GM21619 (cell line): ENCODE results near the gene MVK.

Experiments
- ATAC-seq: cut with Tn5 transposase; IDR thresholded peaks from one replicate; pipeline ENCODE4 v1.9.1; 2021; ENCODE audit not compliant: unreplicated experiment

The MVK gene

GRCh38 chr12:109573029-109573913 is at the start of gene MVK, which contains the start of gene MMAB:
Gene MVK, plus strand, starts transcription at chr12:109573794. Its CDS starts 1,029 bp downstream, at chr12:109574823.
Gene MMAB, minus strand, starts transcription at chr12:109573504. Its CDS starts 24 bp downstream, at chr12:109573480.
- peak; percentile 95 for ATAC-seq

GRCh38 chr12:109524466-109525278 is 48.9 kb upstream of the MVK start:
- no peak for ATAC-seq

- ATAC-seq, result no peak
Measured at GRCh38 chr12:109525279-109525585, 48.4 kb upstream of the MVK start.

GRCh38 chr12:109527489-109528123 is 46.0 kb upstream of the MVK start:
- no peak for ATAC-seq

- no peak for ATAC-seq
Measured at GRCh38 chr12:109529691-109530640, 43.6 kb upstream of the MVK start.

GRCh38 chr12:109531411-109531810 is 42.2 kb upstream of the MVK start:
- no peak for ATAC-seq

GRCh38 chr12:109532721-109533486 is 40.7 kb upstream of the MVK start:
- no peak for ATAC-seq

- ATAC-seq, result no peak
Measured at GRCh38 chr12:109533487-109533740, 40.2 kb upstream of the MVK start.

GRCh38 chr12:109534456-109534855 is 39.1 kb upstream of the MVK start:
- no peak for ATAC-seq

- ATAC-seq, result no peak
Measured at GRCh38 chr12:109535231-109535862, 38.2 kb upstream of the MVK start.

GRCh38 chr12:109535863-109536250 is 37.7 kb upstream of the MVK start:
- no peak for ATAC-seq

- no peak for ATAC-seq
Measured at GRCh38 chr12:109537136-109537535, 36.5 kb upstream of the MVK start.

GRCh38 chr12:109538191-109538863 is 35.3 kb upstream of the MVK start:
- no peak for ATAC-seq

GRCh38 chr12:109539508-109539907 is 34.1 kb upstream of the MVK start:
- ATAC-seq, result no peak

- ATAC-seq, result no peak
Measured at GRCh38 chr12:109540526-109541412, 32.8 kb upstream of the MVK start.

- ATAC-seq, result no peak
Measured at GRCh38 chr12:109541413-109541726, 32.2 kb upstream of the MVK start.

GRCh38 chr12:109542014-109542413 is 31.6 kb upstream of the MVK start:
- ATAC-seq, result no peak

GRCh38 chr12:109542876-109543275 is 30.7 kb upstream of the MVK start:
- no peak for ATAC-seq
